Choroid plexus epithelial cell (primary cell): ENCODE measurements around the gene BZW1.

Experiments
- DNase-seq: peaks from one replicate; pipeline ENCODE4 v3.0.0-alpha.2; 2010; ENCODE audit warnings: low read depth
- H3K4me3 ChIP-seq: 2 replicates; pipeline ENCODE4 v1.5.1; 2011; ENCODE audit warnings: low read depth, mild to moderate bottlenecking, control low read depth, low read length, moderate library complexity
- TF ChIP-seq, protein P1 (sequence below): conservative IDR thresholded peaks from 2 replicates; pipeline ENCODE4 v1.5.1; 2011; ENCODE audit warnings: low read depth, mild to moderate bottlenecking, control low read depth, inconsistent platforms, low read length, moderate library complexity

BZW1 gene

GRCh38 chr2:200811333-200812121 lies at the start of gene BZW1:
Gene BZW1, plus strand, starts transcription at chr2:200811910. Its CDS starts 1,308 bp downstream, at chr2:200813218.
- DNase-seq: peak; percentile 99
- peak within 1 kb of the TSS; percentile 87 for H3K4me3 ChIP-seq
- TF ChIP-seq, protein P1, sequence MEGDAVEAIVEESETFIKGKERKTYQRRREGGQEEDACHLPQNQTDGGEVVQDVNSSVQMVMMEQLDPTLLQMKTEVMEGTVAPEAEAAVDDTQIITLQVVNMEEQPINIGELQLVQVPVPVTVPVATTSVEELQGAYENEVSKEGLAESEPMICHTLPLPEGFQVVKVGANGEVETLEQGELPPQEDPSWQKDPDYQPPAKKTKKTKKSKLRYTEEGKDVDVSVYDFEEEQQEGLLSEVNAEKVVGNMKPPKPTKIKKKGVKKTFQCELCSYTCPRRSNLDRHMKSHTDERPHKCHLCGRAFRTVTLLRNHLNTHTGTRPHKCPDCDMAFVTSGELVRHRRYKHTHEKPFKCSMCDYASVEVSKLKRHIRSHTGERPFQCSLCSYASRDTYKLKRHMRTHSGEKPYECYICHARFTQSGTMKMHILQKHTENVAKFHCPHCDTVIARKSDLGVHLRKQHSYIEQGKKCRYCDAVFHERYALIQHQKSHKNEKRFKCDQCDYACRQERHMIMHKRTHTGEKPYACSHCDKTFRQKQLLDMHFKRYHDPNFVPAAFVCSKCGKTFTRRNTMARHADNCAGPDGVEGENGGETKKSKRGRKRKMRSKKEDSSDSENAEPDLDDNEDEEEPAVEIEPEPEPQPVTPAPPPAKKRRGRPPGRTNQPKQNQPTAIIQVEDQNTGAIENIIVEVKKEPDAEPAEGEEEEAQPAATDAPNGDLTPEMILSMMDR: no peak

GRCh38 chr2:200762127-200762526 lies 49.6 kb upstream of the BZW1 start:
- no peak for DNase-seq
- TF ChIP-seq, protein P1: no peak
- H3K4me3 ChIP-seq: no peak overlapping the region

DNA sequence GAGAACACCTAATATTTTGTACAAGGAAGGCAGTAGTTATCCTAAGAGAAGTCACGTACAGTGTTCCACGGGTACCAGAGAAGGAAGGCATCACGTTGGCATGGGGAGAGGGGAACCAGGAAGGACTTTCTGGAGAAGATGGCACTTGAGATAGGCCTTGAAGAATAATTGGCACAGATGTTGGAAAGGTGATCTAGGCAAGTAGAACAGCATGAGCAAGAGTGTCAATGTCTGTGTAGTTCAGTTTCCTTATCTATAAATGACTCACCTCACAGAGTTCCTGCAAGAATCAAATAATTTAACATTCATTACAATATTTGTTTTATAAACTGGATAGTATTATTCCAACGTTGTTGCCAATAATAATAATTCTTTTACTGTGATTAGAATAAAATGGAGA lies 48.3 kb upstream of the BZW1 start:
- no peak overlapping the region for H3K4me3 ChIP-seq
- TF ChIP-seq, protein P1: no peak
- no peak for DNase-seq

DNA sequence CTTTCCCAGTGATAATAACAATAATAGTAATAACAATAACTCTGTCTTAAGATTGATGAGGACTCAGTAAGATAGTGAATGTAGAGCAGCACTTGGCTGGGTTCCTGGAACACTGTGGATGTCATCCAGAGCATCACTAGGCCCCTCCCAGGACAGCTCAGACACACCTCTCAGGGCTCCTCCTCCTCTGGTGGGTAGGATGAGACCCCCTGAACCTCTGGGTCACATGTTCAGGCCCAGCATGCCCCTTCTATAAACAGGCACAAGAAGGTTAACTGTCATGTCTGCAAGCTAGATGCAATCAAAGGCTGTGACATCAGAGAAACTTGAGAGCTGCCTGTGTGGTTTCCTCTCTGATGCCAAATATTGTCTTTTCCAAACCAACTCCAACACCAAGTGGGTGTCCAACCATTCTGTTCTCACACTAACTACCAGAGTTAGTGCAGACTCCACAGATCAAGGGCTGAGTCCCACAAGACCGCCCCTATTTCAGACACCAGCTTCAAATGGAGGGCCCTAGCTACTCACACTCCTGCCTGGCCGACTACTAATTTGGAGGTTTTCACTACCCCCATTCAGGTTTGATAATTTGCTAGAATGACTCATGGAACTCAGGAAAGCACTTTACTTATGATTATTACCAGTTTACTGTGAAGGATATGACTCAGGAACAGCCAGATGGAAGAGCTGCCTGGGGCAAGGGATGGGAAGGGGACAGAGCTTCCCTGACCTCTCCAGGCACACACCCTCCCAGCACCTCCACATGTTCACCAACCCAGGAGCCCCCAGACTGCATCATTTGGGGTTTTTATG lies 46.4 kb upstream of the BZW1 start:
- H3K4me3 ChIP-seq: no peak overlapping the region
- TF ChIP-seq, protein P1: no peak
- peak; percentile 97 for DNase-seq

DNA sequence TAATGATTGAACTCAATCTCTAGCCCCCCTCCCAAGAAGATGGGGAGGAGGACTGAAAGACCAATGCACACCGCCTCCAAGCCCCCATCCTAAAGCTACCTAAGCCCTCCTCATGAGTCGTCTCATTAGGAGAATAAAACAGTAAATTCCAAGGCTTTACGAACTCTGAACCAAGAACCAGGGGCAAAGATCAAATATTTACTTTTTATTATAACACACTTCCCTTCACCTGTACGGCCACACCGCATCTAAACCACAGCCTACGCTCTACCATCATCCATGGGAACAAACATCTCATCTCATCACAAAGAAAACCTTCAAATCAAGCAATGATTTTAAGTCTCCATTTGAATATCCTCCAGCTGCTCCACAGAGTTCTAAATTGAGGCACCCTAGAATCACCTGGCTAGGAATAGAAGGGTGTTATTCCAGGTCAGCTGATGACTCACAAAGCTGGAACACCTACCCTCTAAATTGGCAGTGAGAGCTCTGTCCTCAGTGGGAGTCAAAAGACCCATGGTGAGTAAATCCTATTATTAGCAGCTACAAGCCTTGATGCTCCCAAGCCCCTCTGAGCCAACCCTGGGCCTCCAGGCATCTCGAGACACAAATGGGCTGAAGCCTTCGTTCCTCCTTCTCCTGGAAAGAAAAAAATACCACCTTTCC lies 45.6 kb upstream of the BZW1 start:
- TF ChIP-seq, protein P1: no peak
- H3K4me3 ChIP-seq: no peak overlapping the region
- no peak for DNase-seq

DNA sequence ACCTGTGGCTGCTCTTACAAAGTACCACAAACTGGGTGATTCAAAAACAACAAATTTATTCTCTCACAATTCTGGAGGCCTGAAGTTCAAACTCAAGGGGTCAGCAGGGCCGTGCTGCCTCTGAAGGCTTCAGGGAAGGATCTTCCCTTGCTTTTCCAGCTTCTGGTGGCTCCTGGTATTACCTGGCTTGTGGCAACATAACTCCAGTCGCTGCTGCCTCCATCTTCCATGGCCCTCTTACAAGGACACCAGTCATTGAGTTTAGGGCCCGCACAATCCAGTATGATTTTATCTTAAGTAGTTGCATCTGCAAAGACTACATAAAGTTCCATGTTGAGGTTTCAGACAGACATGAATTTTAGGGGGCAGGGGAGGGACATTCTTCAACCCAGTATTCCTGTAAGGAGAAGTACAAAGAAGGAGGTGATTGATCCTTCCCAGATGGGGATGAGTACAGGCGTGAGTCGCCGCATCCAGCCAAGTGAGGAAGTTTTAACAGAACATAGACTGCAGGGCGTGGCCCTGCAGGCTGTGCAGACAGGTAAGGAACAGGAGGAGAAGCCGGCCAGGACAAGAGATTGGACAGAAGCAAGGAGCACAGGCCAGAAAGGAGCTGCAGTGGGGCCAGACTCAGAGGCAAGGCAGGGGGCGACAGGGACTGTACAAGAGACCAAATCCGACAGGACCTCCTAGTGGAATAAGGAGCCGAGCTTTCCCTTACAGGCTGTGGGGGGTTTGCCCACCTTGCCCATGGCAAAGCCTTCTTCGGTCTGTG lies 44.4 kb upstream of the BZW1 start:
- DNase-seq: no peak
- TF ChIP-seq, protein P1: no peak
- H3K4me3 ChIP-seq: no peak overlapping the region
